H1 (cell line): ENCODE measurements around the gene CKS1B. TPM values are rescaled to one million over a fixed set of nuclear protein-coding genes. Genes with fewer than 3 reads are reported as not detected.

ENCODE experiments used
- CTCF ChIA-PET: fragments of 300-600 bp; sonication (Branson Sonifier 250); formaldehyde crosslinking; loops from one replicate; lab custom pipeline; 2021; ENCODE audit not compliant: partially characterized antibody; lab: Charles Lee
- POLR2A ChIA-PET: fragments of 300-600 bp; sonication (Branson Sonifier 250); formaldehyde crosslinking; loops from one replicate; lab custom pipeline; 2021; ENCODE audit warnings: inconsistent platforms; ENCODE audit not compliant: partially characterized antibody; lab: Charles Lee
- DNase-seq, 2 experiments: peaks; one replicate each; pipeline versions ENCODE4 v3.0.0 to v3.0.0-alpha.2; 2010 to 2022; ENCODE audit warnings: low spot score in 2 of 2, low read depth in 1 of 2, mixed read lengths in 1 of 2
- FAIRE-seq: peaks from 2 replicates; lab custom pipeline; 2011; peaks lifted over from hg19 to GRCh38; lab: Jason Lieb, UNC
- H2AFZ ChIP-seq: 2 replicates; pipeline ENCODE4 v1.8.1; 2012; ENCODE audit warnings: low read length, inconsistent platforms
- H2AK5ac ChIP-seq: 2 replicates; pipeline ENCODE4 v1.6.1; 2013; ENCODE audit warnings: low read depth, low read length
- H2BK120ac ChIP-seq: replicated peaks from 2 replicates; pipeline ENCODE3; 2013; ENCODE audit warnings: low read depth, low read length, inconsistent platforms
- H2BK12ac ChIP-seq: 2 replicates; pipeline ENCODE4 v1.6.1; 2013; ENCODE audit warnings: low read depth, low read length
- H2BK15ac ChIP-seq: 2 replicates; pipeline ENCODE4 v1.6.1; 2013; ENCODE audit warnings: low read length
- H2BK20ac ChIP-seq: 2 replicates; pipeline ENCODE4 v1.6.1; 2013; ENCODE audit warnings: low read length
- H2BK5ac ChIP-seq: 2 replicates; pipeline ENCODE4 v1.6.1; 2013; ENCODE audit warnings: low read depth, low read length
- H3K14ac ChIP-seq: 2 replicates; pipeline ENCODE4 v1.6.1; 2013; ENCODE audit warnings: inconsistent platforms; ENCODE audit not compliant: insufficient read length
- H3K18ac ChIP-seq: 2 replicates; pipeline ENCODE4 v1.6.1; 2013; ENCODE audit warnings: low read length; ENCODE audit errors: extremely low read depth
- H3K23ac ChIP-seq: 2 replicates; pipeline ENCODE4 v1.6.1; 2013; ENCODE audit warnings: inconsistent platforms; ENCODE audit not compliant: insufficient read length
- H3K23me2 ChIP-seq: 2 replicates; pipeline ENCODE4 v1.6.1; 2013; ENCODE audit warnings: low read depth, low read length
- H3K27ac ChIP-seq: 2 replicates; pipeline ENCODE4 v1.6.1; 2011; ENCODE audit warnings: low read depth, low read length, inconsistent platforms
- H3K27me3 ChIP-seq, 4 experiments: replicated peaks in 1 of 4; 1 replicate in 1 of 4; 2 replicates in 3 of 4; pipeline versions ENCODE4 v1.6.1 to v1.8.1; 2011 to 2013; ENCODE audit warnings: low read length in 3 of 4, mild to moderate bottlenecking in 3 of 4, inconsistent platforms in 2 of 4, mixed read lengths in 2 of 4, moderate library complexity in 1 of 4; ENCODE audit not compliant: control insufficient read depth in 3 of 4, insufficient read depth in 3 of 4; ENCODE audit errors: extremely low read depth in 1 of 4
- H3K36me3 ChIP-seq, 4 experiments: 2 replicates each; pipeline versions ENCODE4 v1.6.1 to v1.8.1; 2011 to 2013; ENCODE audit warnings: mild to moderate bottlenecking in 4 of 4, low read length in 3 of 4, moderate library complexity in 2 of 4, control low read depth in 1 of 4, inconsistent platforms in 1 of 4; ENCODE audit not compliant: insufficient read depth in 4 of 4, control insufficient read depth in 2 of 4
- H3K4ac ChIP-seq: replicated peaks from 2 replicates; pipeline ENCODE3; 2013; ENCODE audit warnings: low read length, low read depth, mixed read lengths, inconsistent platforms; ENCODE audit not compliant: insufficient read length
- H3K4me1 ChIP-seq, 4 experiments: replicated peaks in 1 of 4; 1 replicate in 1 of 4; 2 replicates in 3 of 4; pipeline versions ENCODE4 v1.6.1 to v1.8.1; 2011 to 2013; ENCODE audit warnings: low read length in 3 of 4, inconsistent platforms in 2 of 4, mixed read lengths in 1 of 4; ENCODE audit not compliant: insufficient read depth in 4 of 4, control insufficient read depth in 3 of 4
- H3K4me2 ChIP-seq, 2 experiments: 2 replicates each; pipeline versions ENCODE4 v1.6.1 to v1.8.1; 2011 to 2013; ENCODE audit warnings: low read depth in 2 of 2, low read length in 2 of 2, control low read depth in 1 of 2, inconsistent platforms in 1 of 2, mild to moderate bottlenecking in 1 of 2; ENCODE audit not compliant: insufficient read depth in 1 of 2
- H3K4me3 ChIP-seq, 4 experiments: fragments of 200-600, 300-600 bp in 1 of 4; sonication (generic), shearing (Covaris generic), sonication (Bioruptor Twin) in 1 of 4; 2 replicates each; pipeline versions ENCODE4 v1.5.1 to v1.8.1; 2011 to 2016; ENCODE audit warnings: low read length in 4 of 4, low read depth in 3 of 4, control low read depth in 2 of 4, inconsistent platforms in 2 of 4, mild to moderate bottlenecking in 2 of 4, mixed read lengths in 1 of 4, moderate library complexity in 1 of 4; ENCODE audit not compliant: insufficient read depth in 2 of 4; ENCODE audit errors: extremely low read depth in 1 of 4
- H3K56ac ChIP-seq: replicated peaks from 2 replicates; pipeline ENCODE3; 2013; ENCODE audit warnings: low read depth, mild to moderate bottlenecking, mixed read lengths, low read length, inconsistent platforms; ENCODE audit not compliant: insufficient read length
- H3K79me1 ChIP-seq: 2 replicates; pipeline ENCODE4 v1.6.1; 2013; ENCODE audit warnings: low read depth, low read length, control low read depth
- H3K79me2 ChIP-seq, 2 experiments: 2 replicates each; pipeline versions ENCODE4 v1.6.1 to v1.8.1; 2012 to 2013; ENCODE audit warnings: low read length in 2 of 2, mild to moderate bottlenecking in 2 of 2, inconsistent platforms in 1 of 2; ENCODE audit not compliant: insufficient read depth in 2 of 2, control insufficient read depth in 1 of 2
- H3K9ac ChIP-seq, 4 experiments: replicated peaks in 1 of 4; 1 replicate in 1 of 4; 2 replicates in 3 of 4; pipeline versions ENCODE4 v1.6.1 to v1.8.1; 2011 to 2013; ENCODE audit warnings: low read depth in 3 of 4, low read length in 3 of 4, control low read depth in 2 of 4, mild to moderate bottlenecking in 2 of 4, moderate library complexity in 2 of 4, inconsistent platforms in 1 of 4; ENCODE audit errors: extremely low read depth in 1 of 4
- H3K9me3 ChIP-seq, 2 experiments: 2 replicates each; pipeline versions ENCODE4 v1.6.1 to v1.8.1; 2012 to 2013; ENCODE audit warnings: mild to moderate bottlenecking in 2 of 2, moderate library complexity in 2 of 2, control low read depth in 1 of 2, inconsistent platforms in 1 of 2, low read depth in 1 of 2, low read length in 1 of 2, mixed read lengths in 1 of 2; ENCODE audit not compliant: insufficient read depth in 2 of 2
- H4K20me1 ChIP-seq, 2 experiments: replicated peaks in 1 of 2; 2 replicates each; pipeline versions ENCODE3 to v1.8.1; 2011 to 2013; ENCODE audit warnings: inconsistent platforms in 2 of 2, low read length in 2 of 2, mild to moderate bottlenecking in 1 of 2; ENCODE audit not compliant: insufficient read depth in 2 of 2, control insufficient read depth in 1 of 2
- H4K5ac ChIP-seq: 2 replicates; pipeline ENCODE4 v1.6.1; 2013; ENCODE audit warnings: low read length, low read depth, mixed read lengths, inconsistent platforms; ENCODE audit not compliant: insufficient read length
- H4K8ac ChIP-seq: 2 replicates; pipeline ENCODE4 v1.8.0; 2013; ENCODE audit warnings: mild to moderate bottlenecking, moderate library complexity, low read length, inconsistent platforms; ENCODE audit not compliant: insufficient read depth; ENCODE audit errors: extremely low read depth
- H4K91ac ChIP-seq: replicated peaks from 2 replicates; pipeline ENCODE3; 2013; ENCODE audit warnings: low read length, mixed read lengths, inconsistent platforms; ENCODE audit not compliant: insufficient read length
- BRCA1 ChIP-seq: IDR thresholded peaks from 2 replicates; pipeline ENCODE4 v1.6.1; 2012; ENCODE audit warnings: low read depth, low read length, improper control_type of control experiment
- CBX5 ChIP-seq: fragments of 300-800, 300-1000 bp; sonication (generic); IDR thresholded peaks from 2 replicates; pipeline ENCODE4 v1.7.1; 2016; ENCODE audit warnings: antibody characterized with exemption, low read length, low read depth
- KDM5A ChIP-seq: fragments of 200-600 bp; IDR thresholded peaks from 2 replicates; pipeline ENCODE4 v1.7.1; 2012; ENCODE audit warnings: mild to moderate bottlenecking, low read length, inconsistent platforms, mixed read lengths
- MAFK ChIP-seq: IDR thresholded peaks from 2 replicates; pipeline ENCODE4 v1.6.1; 2012; ENCODE audit warnings: low read depth, mild to moderate bottlenecking, improper control_type of control experiment, low read length
- NANOG ChIP-seq: IDR thresholded peaks from 2 replicates; pipeline ENCODE4 v1.6.1; 2011; ENCODE audit warnings: low read length, low read depth, mild to moderate bottlenecking, inconsistent platforms; ENCODE audit not compliant: insufficient read depth, poor library complexity, severe bottlenecking
- SIN3A ChIP-seq, 2 experiments: IDR thresholded peaks in 1 of 2; conservative IDR thresholded peaks in 1 of 2; 2 replicates each; pipeline ENCODE4 v1.6.1; 2011 to 2012; ENCODE audit warnings: low read length in 2 of 2, improper control_type of control experiment in 1 of 2, low read depth in 1 of 2, mild to moderate bottlenecking in 1 of 2
- SP2 ChIP-seq: IDR thresholded peaks from 2 replicates; pipeline ENCODE4 v1.6.1; 2012; ENCODE audit warnings: mild to moderate bottlenecking, low read length, inconsistent platforms
- TEAD4 ChIP-seq: IDR thresholded peaks from 2 replicates; pipeline ENCODE4 v1.6.1; 2012; ENCODE audit warnings: low read depth, low read length, inconsistent platforms, mixed read lengths
- ZNF274 ChIP-seq: IDR thresholded peaks from 2 replicates; pipeline ENCODE4 v1.7.0; 2012; ENCODE audit warnings: low read length, borderline replicate concordance; ENCODE audit errors: extremely low read depth
- WGBS, 2 experiments: shearing (Covaris generic) in 1 of 2; methylation state at CpG; one replicate each; pipeline versions ENCODE4 v1.1.6 to v1.1.7; 2013 to 2015; ENCODE audit warnings: low lambda C conversion rate in 2 of 2, mixed read lengths in 2 of 2, inconsistent platforms in 1 of 2, low coverage in 1 of 2, missing lambda C conversion rate in 1 of 2; ENCODE audit not compliant: insufficient replicate concordance in 2 of 2, insufficient coverage in 1 of 2, insufficient read length in 1 of 2; ENCODE audit errors: extremely low coverage in 1 of 2, missing lambda C conversion rate in 1 of 2; 5-methylcytosine and 5-hydroxymethylcytosine counted together
- polyA plus RNA-seq, 7 experiments: library from polyadenylated mRNA; depleted of rRNA in 3 of 7; stranded (reverse) in 5 of 7; unstranded in 2 of 7; fragments of >200 nt in 5 of 7; fragments of 200-250 nt in 2 of 7; gene quantifications; 1 replicate in 5 of 7; 2 replicates in 1 of 7; 4 replicates in 1 of 7; pipeline versions ENCODE4 v1.2.1 to v1.2.3, GENCODE V29; 2011 to 2013; ENCODE audit warnings: missing spikeins in 2 of 7, mixed read lengths in 2 of 7
- total RNA-seq: library from RNA; stranded (reverse); fragmentation: NEBNext Ultra II Directional; extraction: Animal tissue kit (Norgen Biotek cat#: 25700); gene quantifications from 2 replicates; pipeline ENCODE4 v1.2.1, GENCODE V29; 2021

The CKS1B gene
- total and polyA plus RNA-seq, 2 of the 8 experiments (the other 6 are each of a cell fraction or from before 2014, with no cell fraction given), result 294 to 1,025 TPM

GRCh38 chr1:155003227-155003765 is 28.8 kb downstream of the CKS1B start:
- no peaks in the 10 kb centered on the region for H3K9me3 ChIP-seq
- no peaks in the 10 kb centered on the region for H3K27me3 ChIP-seq
- peak overlapping the region; percentile 79 to 93 for H3K4me2 ChIP-seq
- H2BK120ac ChIP-seq, result no peak overlapping the region
- H3K9ac ChIP-seq, result peak overlapping the region in 3 of 4 experiments; percentile 40 to 47 (median 45); a peak in 5 of 7 replicates
- 0% methylated on average over 20 of the region's 37 CpGs; no CpG with 5 or more reads in 1 of the 2 experiments for WGBS, 2 experiments
- FAIRE-seq, result no peak
- ChIA-PET POLR2A (interaction anchor here (0.9 to 42.8 kb wide), 7 partner anchors 10 to 126 kb away, joined by 3 to 702 read pairs (median 4); partner anchors contain the start of genes CKS1B, FLAD1, LENEP and PBXIP1), CTCF (interaction anchor here (1.0 to 14.0 kb wide), 9 partner anchors 9 to 204 kb away, joined by 3 to 258 read pairs (median 4); partner anchors contain the start of genes EFNA4, FLAD1 and LENEP)
- peak overlapping the region; percentile 32 for H3K4ac ChIP-seq
- H3K14ac ChIP-seq, result peak overlapping the region; percentile 11
- H3K36me3 ChIP-seq, result peaks cover 0 to 2% (median 0%) of the 10 kb centered on the region in 4 experiments; a peak in 2 of 8 replicates
- H2AFZ ChIP-seq, result no peak overlapping the region
- peaks cover 6 to 25% (median 18%) of the 10 kb centered on the region in 4 experiments for H3K4me1 ChIP-seq
- H3K23ac ChIP-seq, result no peak overlapping the region
- no peak overlapping the region for H2BK15ac ChIP-seq
- peak overlapping the region; percentile 87 to 99 (median 90) for H3K4me3 ChIP-seq
- peaks cover 13% of the 10 kb centered on the region for H3K79me1 ChIP-seq
- H4K5ac ChIP-seq, result peak overlapping the region; percentile 83
- peaks cover 0 to 17% of the 10 kb centered on the region in 2 experiments for H4K20me1 ChIP-seq
- peaks cover 0 to 50% of the 10 kb centered on the region in 2 experiments; a peak in 3 of 4 replicates for H3K79me2 ChIP-seq
- H4K91ac ChIP-seq, result peak overlapping the region; percentile 94
- peaks cover 18% of the 10 kb centered on the region; the same call in 1 of the 2 replicates for H3K23me2 ChIP-seq
- DNase-seq, result no peak
- peak overlapping the region; percentile 48; the same call in 1 of the 2 replicates for H3K27ac ChIP-seq
- H3K56ac ChIP-seq, result peak overlapping the region; percentile 62
- H2AK5ac ChIP-seq, result no peak overlapping the region
- peak overlapping the region; percentile 92; the same call in 1 of the 2 replicates for H2BK5ac ChIP-seq
- peak overlapping the region; percentile 98; the same call in 1 of the 2 replicates for H2BK20ac ChIP-seq
- no peak for TF ChIP-seq TEAD4
- no peak for TF ChIP-seq BRCA1
- TF ChIP-seq CBX5, result no peak
- no peak for TF ChIP-seq ZNF274
- TF ChIP-seq KDM5A, result no peak
- no peak for TF ChIP-seq SP2
- TF ChIP-seq NANOG, result no peak
- no peak for TF ChIP-seq MAFK
- peak in 1 of 2 experiments; percentile 54; a peak in 1 of 4 replicates for TF ChIP-seq SIN3A (conservative IDR thresholded peaks at IDR 0.05 in 1 of 2, IDR thresholded peaks at IDR 0.05 in 1 of 2; ENCODE audit: low read depth in 1 of 2, low read length in 2 of 2)
- H4K8ac ChIP-seq, result no peak overlapping the region; the same call in 1 of the 2 replicates
- H2BK12ac ChIP-seq, result peak overlapping the region; percentile 80; the same call in 1 of the 2 replicates
- peak overlapping the region; percentile 93 for H3K18ac ChIP-seq
